H9 (cell line): ENCODE results near the gene ZNF839. TPM values are rescaled to one million over a fixed set of nuclear protein-coding genes. Genes with fewer than 3 reads are reported as not detected.

Experiments used
- DNase-seq: peaks from one replicate; pipeline ENCODE4 v3.0.0-alpha.2; 2017
- H2AFZ ChIP-seq: one replicate; pipeline ENCODE4 v1.6.1; 2013; ENCODE audit warnings: mild to moderate bottlenecking, low read length, control low read depth, moderate library complexity
- H2AK5ac ChIP-seq: 2 replicates; pipeline ENCODE4 v1.6.1; 2013; ENCODE audit warnings: low read length, control low read depth, mixed read lengths; ENCODE audit not compliant: insufficient read length
- H2BK120ac ChIP-seq: one replicate; pipeline ENCODE4 v1.6.1; 2013; ENCODE audit warnings: low read depth, mild to moderate bottlenecking, low read length, control low read depth, inconsistent platforms; ENCODE audit not compliant: poor library complexity, severe bottlenecking
- H2BK12ac ChIP-seq: 2 replicates; pipeline ENCODE4 v1.6.1; 2013; ENCODE audit warnings: low read length, control low read depth, mixed read lengths, low read depth; ENCODE audit not compliant: insufficient read length
- H2BK15ac ChIP-seq: 2 replicates; pipeline ENCODE4 v1.6.1; 2013; ENCODE audit warnings: low read depth, low read length, control low read depth
- H2BK20ac ChIP-seq: one replicate; pipeline ENCODE4 v1.6.1; 2013; ENCODE audit warnings: low read depth, mild to moderate bottlenecking, low read length, control low read depth, inconsistent platforms; ENCODE audit not compliant: poor library complexity, severe bottlenecking
- H2BK5ac ChIP-seq: 2 replicates; pipeline ENCODE4 v1.6.1; 2013; ENCODE audit warnings: low read length, control low read depth, mixed read lengths; ENCODE audit not compliant: insufficient read length
- H3K14ac ChIP-seq: 2 replicates; pipeline ENCODE4 v1.6.1; 2013; ENCODE audit warnings: low read length, control low read depth; ENCODE audit not compliant: insufficient read depth
- H3K18ac ChIP-seq: 2 replicates; pipeline ENCODE4 v1.6.1; 2013; ENCODE audit warnings: low read depth, mild to moderate bottlenecking, mixed read lengths, low read length, control low read depth; ENCODE audit not compliant: insufficient read length
- H3K23ac ChIP-seq: 2 replicates; pipeline ENCODE4 v1.6.1; 2013; ENCODE audit warnings: low read length, control low read depth, mixed read lengths, low read depth; ENCODE audit not compliant: insufficient read length
- H3K23me2 ChIP-seq: 2 replicates; pipeline ENCODE4 v1.6.1; 2013; ENCODE audit warnings: low read depth, mild to moderate bottlenecking, mixed read lengths, low read length, control low read depth; ENCODE audit not compliant: insufficient read length, poor library complexity, severe bottlenecking
- H3K27ac ChIP-seq: 2 replicates; pipeline ENCODE4 v1.5.1; 2013; ENCODE audit warnings: low read length, control low read depth, mixed read lengths, low read depth; ENCODE audit not compliant: insufficient read length
- H3K27me3 ChIP-seq: 2 replicates; pipeline ENCODE4 v1.6.1; 2013; ENCODE audit warnings: low read length, control low read depth, inconsistent platforms; ENCODE audit not compliant: insufficient read depth
- H3K4ac ChIP-seq: 2 replicates; pipeline ENCODE4 v1.6.1; 2013; ENCODE audit warnings: low read depth, mild to moderate bottlenecking, control low read depth, inconsistent platforms, low read length, moderate library complexity
- H3K4me1 ChIP-seq: 2 replicates; pipeline ENCODE4 v1.6.1; 2013; ENCODE audit warnings: low read length, control low read depth, inconsistent platforms; ENCODE audit not compliant: insufficient read depth
- H3K4me2 ChIP-seq: 2 replicates; pipeline ENCODE4 v1.6.1; 2013; ENCODE audit warnings: low read length, control low read depth, mixed read lengths; ENCODE audit not compliant: insufficient read length, insufficient read depth
- H3K56ac ChIP-seq: 2 replicates; pipeline ENCODE4 v1.6.1; 2013; ENCODE audit warnings: low read depth, mild to moderate bottlenecking, mixed read lengths, low read length, control low read depth; ENCODE audit not compliant: insufficient read length
- H3K79me1 ChIP-seq: 2 replicates; pipeline ENCODE4 v1.6.1; 2013; ENCODE audit warnings: low read depth, mild to moderate bottlenecking, moderate library complexity, low read length, control low read depth, inconsistent platforms; ENCODE audit not compliant: insufficient read depth, poor library complexity, severe bottlenecking
- H3K79me2 ChIP-seq: 2 replicates; pipeline ENCODE4 v1.6.1; 2013; ENCODE audit warnings: low read length, control low read depth, inconsistent platforms; ENCODE audit not compliant: insufficient read depth
- H3K9ac ChIP-seq: 2 replicates; pipeline ENCODE4 v1.6.1; 2013; ENCODE audit warnings: low read length, control low read depth, mixed read lengths; ENCODE audit not compliant: insufficient read length; ENCODE audit errors: extremely low read depth
- H3K9me3 ChIP-seq: one replicate; pipeline ENCODE4 v1.6.1; 2013; ENCODE audit warnings: low read depth, low read length, inconsistent platforms; ENCODE audit not compliant: control insufficient read depth
- H3T11ph ChIP-seq: one replicate; pipeline ENCODE4 v1.6.1; 2013; ENCODE audit warnings: mild to moderate bottlenecking, low read length, control low read depth, inconsistent platforms
- H4K20me1 ChIP-seq: one replicate; pipeline ENCODE4 v1.6.1; 2013; ENCODE audit not compliant: control insufficient read depth, insufficient read length, insufficient read depth
- H4K5ac ChIP-seq: 2 replicates; pipeline ENCODE4 v1.6.1; 2013; ENCODE audit warnings: low read depth, mild to moderate bottlenecking, mixed read lengths, low read length, control low read depth; ENCODE audit not compliant: insufficient read length
- H4K8ac ChIP-seq: replicated peaks from 2 replicates; pipeline ENCODE4 v1.6.1; 2013; ENCODE audit warnings: low read length, control low read depth, mixed read lengths, low read depth; ENCODE audit not compliant: insufficient read length
- H4K91ac ChIP-seq: 2 replicates; pipeline ENCODE4 v1.6.1; 2013; ENCODE audit warnings: low read depth, mild to moderate bottlenecking, moderate library complexity, mixed read lengths, low read length, control low read depth; ENCODE audit not compliant: insufficient read length
- H3K27ac Mint-ChIP-seq, 3 experiments: 2 replicates in 2 of 3; 3 replicates in 1 of 3; pipeline ENCODE4 v1.8.0; 2020 to 2021; ENCODE audit warnings: mixed read lengths in 3 of 3, mild to moderate bottlenecking in 1 of 3, moderate library complexity in 1 of 3
- H3K27me3 Mint-ChIP-seq: 2 replicates; pipeline ENCODE4 v1.8.0; 2021; ENCODE audit warnings: low read depth, mild to moderate bottlenecking, moderate library complexity, mixed read lengths
- H3K36me3 Mint-ChIP-seq, 3 experiments: 2 replicates in 2 of 3; 3 replicates in 1 of 3; pipeline ENCODE4 v1.8.0; 2020 to 2021; ENCODE audit warnings: low read depth in 3 of 3, mixed read lengths in 3 of 3; ENCODE audit not compliant: insufficient read depth in 1 of 3
- H3K4me1 Mint-ChIP-seq, 2 experiments: 2 replicates each; pipeline ENCODE4 v1.8.0; 2020; ENCODE audit warnings: mixed read lengths in 2 of 2
- H3K4me3 Mint-ChIP-seq, 2 experiments: 2 replicates in 1 of 2; 3 replicates in 1 of 2; pipeline ENCODE4 v1.8.0; 2020 to 2021; ENCODE audit warnings: mild to moderate bottlenecking in 2 of 2, mixed read lengths in 2 of 2, moderate library complexity in 1 of 2
- H3K9me3 Mint-ChIP-seq, 2 experiments: 2 replicates in 1 of 2; 3 replicates in 1 of 2; pipeline ENCODE4 v1.8.0; 2020; ENCODE audit warnings: mild to moderate bottlenecking in 2 of 2, mixed read lengths in 2 of 2, moderate library complexity in 1 of 2
- WGBS: extraction: QIAGEN DNeasy Blood & Tissue Kit; methylation state at CpG from one replicate; pipeline ENCODE4 v1.1.7; 2013; ENCODE audit warnings: missing lambda C conversion rate, low lambda C conversion rate, mixed read lengths; ENCODE audit not compliant: insufficient read length; ENCODE audit errors: extremely low coverage; 5-methylcytosine and 5-hydroxymethylcytosine counted together
- total RNA-seq: library from RNA; stranded (reverse); gene quantifications from 2 replicates; pipeline ENCODE4 v1.2.1, GENCODE V29; 2021
- TF ChIP-seq, protein P1 (sequence below): fragments of 200-600 bp; sonication (generic); conservative IDR thresholded peaks from 3 replicates; pipeline ENCODE4 v1.8.0; 2021; ENCODE audit warnings: antibody characterized with exemption, mild to moderate bottlenecking

Gene ZNF839
- total RNA-seq, 1 experiment from 2014 or later: 9.4 TPM

DNA sequence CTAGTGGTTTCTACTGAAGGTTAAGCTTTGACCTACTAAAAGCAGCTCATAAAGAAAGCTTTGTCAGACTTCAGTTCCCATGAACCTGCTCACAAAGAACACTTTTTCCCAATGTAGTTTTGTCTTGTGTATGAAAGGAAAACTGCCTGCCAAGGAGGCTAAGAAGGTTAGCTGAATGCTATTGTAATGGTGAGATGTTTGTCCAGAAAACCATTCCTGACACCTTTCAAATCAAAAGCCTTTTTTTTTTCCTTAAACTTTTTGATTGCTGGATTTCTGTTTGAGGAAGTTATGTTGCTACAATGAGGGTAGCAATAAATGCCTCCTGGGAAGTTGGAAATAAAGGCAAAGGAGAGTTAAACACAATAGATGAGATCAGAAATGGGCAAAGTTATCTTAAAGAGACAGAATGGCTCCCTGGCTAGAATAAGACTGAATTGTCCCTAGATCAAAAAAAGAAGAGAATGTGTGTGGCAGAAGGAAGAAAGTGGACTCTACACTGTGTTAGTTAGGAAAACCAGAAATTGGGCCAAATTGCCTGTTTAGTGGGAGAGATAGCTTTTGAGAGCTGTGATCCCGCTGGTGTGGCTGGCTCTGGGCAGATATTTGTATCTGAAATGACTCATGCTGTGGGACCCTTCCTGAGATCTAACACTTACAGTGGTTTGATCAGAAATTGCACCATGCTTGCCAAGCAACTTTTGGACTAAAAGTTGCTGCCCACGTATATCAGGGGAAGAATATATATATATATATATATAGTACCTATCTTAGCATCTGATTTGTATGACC lies 70.7 kb downstream of the ZNF839 start:
- H3K23ac ChIP-seq: no peak overlapping the region
- no peak overlapping the region for H3K18ac ChIP-seq
- no peak overlapping the region for H3K27ac ChIP-seq
- H2BK5ac ChIP-seq: no peak overlapping the region
- H3K9ac ChIP-seq: no peak overlapping the region
- Mint-ChIP-seq H3K27me3 (no peaks in the 10 kb centered on the region), H3K9me3 (no peaks in the 10 kb centered on the region; a peak in 1 of 5 replicates), H3K4me1 (peaks cover 15 to 17% of the 10 kb centered on the region in 2 experiments), H3K27ac (peak overlapping the region in 1 of 3 experiments; percentile 17; a peak in 1 of 7 replicates), H3K4me3 (no peak overlapping the region), H3K36me3 (peaks cover 1 to 4% (median 2%) of the 10 kb centered on the region in 3 experiments; a peak in 4 of 7 replicates)
- H3K14ac ChIP-seq: no peak overlapping the region
- no peak overlapping the region for H3T11ph ChIP-seq
- H4K91ac ChIP-seq: no peak overlapping the region
- H3K79me2 ChIP-seq: no peaks in the 10 kb centered on the region
- H3K27me3 ChIP-seq: no peaks in the 10 kb centered on the region
- H4K20me1 ChIP-seq: no peaks in the 10 kb centered on the region
- H2BK12ac ChIP-seq: no peak overlapping the region
- no peak overlapping the region for H3K4me2 ChIP-seq
- WGBS: no CpG with 5 or more reads among the region's 2 CpGs
- no peak overlapping the region for H4K5ac ChIP-seq
- no peak overlapping the region for H3K56ac ChIP-seq
- no peak overlapping the region for H3K4ac ChIP-seq
- DNase-seq: no peak
- H4K8ac ChIP-seq: no peak overlapping the region
- no peak overlapping the region for H2AFZ ChIP-seq
- H2BK15ac ChIP-seq: no peak overlapping the region
- H2AK5ac ChIP-seq: no peak overlapping the region
- no peaks in the 10 kb centered on the region; the same call in 1 of the 2 replicates for H3K4me1 ChIP-seq
- no peaks in the 10 kb centered on the region for H3K23me2 ChIP-seq
- TF ChIP-seq, protein P1, sequence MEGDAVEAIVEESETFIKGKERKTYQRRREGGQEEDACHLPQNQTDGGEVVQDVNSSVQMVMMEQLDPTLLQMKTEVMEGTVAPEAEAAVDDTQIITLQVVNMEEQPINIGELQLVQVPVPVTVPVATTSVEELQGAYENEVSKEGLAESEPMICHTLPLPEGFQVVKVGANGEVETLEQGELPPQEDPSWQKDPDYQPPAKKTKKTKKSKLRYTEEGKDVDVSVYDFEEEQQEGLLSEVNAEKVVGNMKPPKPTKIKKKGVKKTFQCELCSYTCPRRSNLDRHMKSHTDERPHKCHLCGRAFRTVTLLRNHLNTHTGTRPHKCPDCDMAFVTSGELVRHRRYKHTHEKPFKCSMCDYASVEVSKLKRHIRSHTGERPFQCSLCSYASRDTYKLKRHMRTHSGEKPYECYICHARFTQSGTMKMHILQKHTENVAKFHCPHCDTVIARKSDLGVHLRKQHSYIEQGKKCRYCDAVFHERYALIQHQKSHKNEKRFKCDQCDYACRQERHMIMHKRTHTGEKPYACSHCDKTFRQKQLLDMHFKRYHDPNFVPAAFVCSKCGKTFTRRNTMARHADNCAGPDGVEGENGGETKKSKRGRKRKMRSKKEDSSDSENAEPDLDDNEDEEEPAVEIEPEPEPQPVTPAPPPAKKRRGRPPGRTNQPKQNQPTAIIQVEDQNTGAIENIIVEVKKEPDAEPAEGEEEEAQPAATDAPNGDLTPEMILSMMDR: no peak
- no peaks in the 10 kb centered on the region for H3K79me1 ChIP-seq
- no peak overlapping the region for H2BK20ac ChIP-seq
- H2BK120ac ChIP-seq: no peak overlapping the region
- H3K9me3 ChIP-seq: no peaks in the 10 kb centered on the region

Other genes with a start within 250 kb of the ZNF839 start
- 953 and 955 TPM in 2 replicates for gene HSP90AA1, start 232.7 kb upstream of the ZNF839 start, total RNA-seq
- 31.6 and 35.2 TPM in 2 replicates for gene WDR20, start 179.8 kb upstream of the ZNF839 start, total RNA-seq
- gene MOK, start 14.6 kb upstream of the ZNF839 start, total RNA-seq: 2.8 and 3.0 TPM in 2 replicates
- 39.3 and 39.5 TPM in 2 replicates for gene CINP, start 43.1 kb downstream of the ZNF839 start, total RNA-seq
- 15.0 and 15.4 TPM in 2 replicates for gene TECPR2, start 43.2 kb downstream of the ZNF839 start, total RNA-seq
- gene ANKRD9, start 190.0 kb downstream of the ZNF839 start, total RNA-seq: 29.0 and 29.8 TPM in 2 replicates